OCI-LY7 (cell line): ENCODE measurements around the gene PDSS1. TPM values are rescaled to one million over a fixed set of nuclear protein-coding genes. Genes with fewer than 3 reads are reported as not detected.

Experiments used
- BruUV-seq: library from RNA; stranded (reverse); fragments of 400-500 nt; replicated peaks from 2 replicates; lab custom pipeline; 2021; lab: Mats Ljungman, UMichigan
- CTCF ChIA-PET: fragments of 300-600 bp; sonication (Branson Sonifier 250); formaldehyde crosslinking; loops from one replicate; lab custom pipeline; 2022; ENCODE audit warnings: antibody characterized with exemption; ENCODE audit not compliant: unreplicated experiment; lab: Charles Lee
- POLR2A ChIA-PET: fragments of 300-600 bp; sonication (Branson Sonifier 250); formaldehyde crosslinking; loops from one replicate; lab custom pipeline; 2022; ENCODE audit warnings: antibody characterized with exemption; lab: Charles Lee
- DNase-seq: peaks from one replicate; pipeline ENCODE4 v3.0.0-alpha.2; 2015; ENCODE audit warnings: low spot score
- H2AFZ ChIP-seq: fragments of 200-600 bp; sonication (generic), shearing (Covaris generic); 2 replicates; pipeline ENCODE4 v1.6.1; 2014; ENCODE audit warnings: mild to moderate bottlenecking, antibody characterized with exemption, low read length, moderate library complexity
- H3K27ac ChIP-seq: fragments of 200-600 bp; sonication (generic); 2 replicates; pipeline ENCODE4 v1.5.1; 2014; ENCODE audit warnings: mixed run types, low read depth, mild to moderate bottlenecking, moderate library complexity, low read length, inconsistent platforms; ENCODE audit not compliant: poor library complexity, severe bottlenecking
- H3K36me3 ChIP-seq: fragments of 200-600 bp; sonication (generic); 2 replicates; pipeline ENCODE4 v1.6.1; 2014; ENCODE audit warnings: mild to moderate bottlenecking, antibody characterized with exemption, low read length, moderate library complexity, mixed read lengths; ENCODE audit not compliant: insufficient read depth
- H3K4me1 ChIP-seq: fragments of 200-600 bp; sonication (generic); 2 replicates; pipeline ENCODE4 v1.5.1; 2014; ENCODE audit warnings: mild to moderate bottlenecking, low read length; ENCODE audit not compliant: insufficient read depth, poor library complexity, severe bottlenecking
- H3K4me2 ChIP-seq: fragments of 200-600 bp; sonication (generic); 2 replicates; pipeline ENCODE4 v1.6.1; 2014; ENCODE audit warnings: mild to moderate bottlenecking, low read length
- H3K4me3 ChIP-seq: fragments of 200-600 bp; sonication (generic); 2 replicates; pipeline ENCODE4 v1.5.1; 2014; ENCODE audit warnings: mild to moderate bottlenecking, low read depth, low read length; ENCODE audit not compliant: poor library complexity, severe bottlenecking
- H3K79me2 ChIP-seq: fragments of 200-600 bp; sonication (generic); 2 replicates; pipeline ENCODE4 v1.6.1; 2016; ENCODE audit warnings: low read depth, mild to moderate bottlenecking, low read length, moderate library complexity, mixed read lengths; ENCODE audit not compliant: insufficient read depth
- H3K9me2 ChIP-seq: fragments of 200-600 bp; sonication (generic); 2 replicates; pipeline ENCODE4 v1.6.1; 2016; ENCODE audit warnings: mild to moderate bottlenecking, low read length, mixed read lengths; ENCODE audit not compliant: insufficient read depth
- H3K9me3 ChIP-seq: fragments of 200-600 bp; sonication (generic); 2 replicates; pipeline ENCODE4 v1.6.1; 2014; ENCODE audit warnings: mild to moderate bottlenecking, mixed run types, low read length, mixed read lengths
- H4K20me1 ChIP-seq: fragments of 200-600 bp; sonication (generic); 2 replicates; pipeline ENCODE4 v1.6.1; 2014; ENCODE audit warnings: mild to moderate bottlenecking, antibody characterized with exemption, low read length, moderate library complexity, mixed read lengths; ENCODE audit not compliant: insufficient read depth
- CTCF ChIP-seq: fragments of 200-600 bp; sonication (generic); conservative IDR thresholded peaks from 2 replicates; pipeline ENCODE4 v1.5.1; 2014; ENCODE audit warnings: mild to moderate bottlenecking, antibody characterized with exemption, low read length, moderate library complexity, mixed read lengths
- EZH2phosphoT487 ChIP-seq: fragments of 200-600 bp; sonication (generic); IDR thresholded peaks from 2 replicates; pipeline ENCODE4 v1.6.1; 2018; ENCODE audit warnings: low read depth, borderline replicate concordance, mild to moderate bottlenecking, mixed run types, antibody characterized with exemption, low read length, moderate library complexity, mixed read lengths
- intact Hi-C: fragments of 100-400 bp; cut with micrococcal nuclease; formaldehyde crosslinking; loops from one replicate; pipeline ENCODE4 v1.10.0; 2022; ENCODE audit not compliant: unreplicated experiment
- total RNA-seq, 2 experiments: library from RNA; depleted of rRNA in 1 of 2; stranded (reverse); fragments of >200 nt in 1 of 2; shearing (Covaris generic) in 1 of 2; gene quantifications; 2 replicates each; pipeline ENCODE4 v1.2.3, GENCODE V29; 2014 to 2022

Gene PDSS1
- total RNA-seq, 2 experiments from 2014 or later: 16.9 to 20.4 TPM

DNA sequence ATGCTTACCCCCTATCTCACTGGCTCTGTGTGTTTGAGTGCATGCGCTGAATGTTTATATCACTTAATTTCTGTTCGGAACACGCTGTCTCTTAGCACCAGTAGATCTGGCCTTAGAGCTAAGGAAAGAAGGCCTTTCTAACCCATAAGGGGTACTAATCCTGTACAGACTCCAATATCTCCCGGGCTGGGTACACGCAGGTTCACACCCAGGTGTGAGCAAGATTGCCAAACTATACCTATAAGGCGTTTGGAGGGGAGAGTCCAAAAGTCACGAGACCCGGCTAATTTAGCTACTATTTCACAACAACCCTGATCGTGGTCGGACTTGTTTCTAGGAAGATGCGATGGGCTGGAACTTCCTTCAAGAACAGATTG, 727 bp upstream of the PDSS1 start:
- H2AFZ ChIP-seq: peak overlapping the region; percentile 94
- DNase-seq: no peak
- peak overlapping the region; percentile 82 for H3K4me2 ChIP-seq
- BruUV-seq: TSS peak; percentile 92
- H3K4me1 ChIP-seq: peaks cover 14% of the 10 kb centered on the region
- peaks cover 23% of the 10 kb centered on the region for H3K36me3 ChIP-seq
- TF ChIP-seq CTCF (no peak), EZH2phosphoT487 (no peak)
- H3K27ac ChIP-seq: peak overlapping the region; percentile 79
- no peaks in the 10 kb centered on the region for H4K20me1 ChIP-seq
- H3K9me3 ChIP-seq: no peaks in the 10 kb centered on the region
- intact Hi-C loops: loop anchor here (1.0 to 10.0 kb wide), 2 partner anchors 361 to 458 kb away; partner anchors contain the start of genes MASTL and YME1L1
- no peaks in the 10 kb centered on the region for H3K9me2 ChIP-seq
- H3K4me3 ChIP-seq: peak overlapping the region; percentile 78
- ChIA-PET POLR2A (interaction anchor here (0.6 to 2.3 kb wide), 8 partner anchors 11 to 325 kb away, joined by 3 to 9 read pairs (median 5); no protein-coding TSS in a partner anchor), CTCF (no interaction called here)
- H3K79me2 ChIP-seq: peaks cover 37% of the 10 kb centered on the region

DNA sequence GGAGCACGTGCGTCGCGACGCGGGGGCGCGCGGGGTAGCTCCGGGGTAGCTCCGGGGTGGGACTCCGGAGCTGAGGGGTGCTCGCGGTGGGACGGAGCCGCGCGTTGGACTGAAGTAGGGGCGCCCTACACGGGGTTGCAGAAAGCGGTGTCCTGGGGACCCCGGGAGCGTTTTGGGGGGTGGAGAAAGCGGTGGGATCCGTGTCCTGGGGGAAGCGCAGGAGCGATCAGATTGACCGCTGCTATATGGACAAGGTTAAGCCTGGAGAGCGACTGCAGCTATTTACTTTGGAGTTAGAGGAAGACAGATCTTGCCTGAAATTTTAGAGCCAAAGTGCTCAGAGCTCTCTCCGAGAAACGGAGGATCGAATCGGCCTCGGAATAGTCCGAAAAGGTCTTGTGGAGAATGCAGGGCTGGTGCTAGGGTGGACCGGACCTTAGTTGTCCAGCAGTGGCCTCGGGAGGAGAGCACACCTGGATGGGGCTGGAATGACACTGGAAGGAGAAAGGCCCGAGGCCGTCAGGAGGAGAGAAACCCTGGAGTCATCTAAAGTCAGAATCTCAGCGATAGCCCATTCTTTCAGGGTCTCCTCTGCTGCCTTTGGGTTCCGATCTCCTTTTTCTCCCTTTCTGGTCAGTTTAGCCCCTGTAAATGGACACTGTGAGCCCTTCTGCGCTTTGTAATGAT, 564 bp downstream of the PDSS1 start:
- TF ChIP-seq CTCF: no peak
- TF ChIP-seq EZH2phosphoT487: no peak
- TSS peak; percentile 40 for BruUV-seq

More for the DNA sequence above, 564 bp downstream of the PDSS1 start:
- Histone ChIP-seq H3K4me1 (peaks cover 14% of the 10 kb centered on the region), H3K9me2 (no peaks in the 10 kb centered on the region), H4K20me1 (no peaks in the 10 kb centered on the region), H2AFZ (peak overlapping the region; percentile 94), H3K4me3 (peak overlapping the region; percentile 78), H3K27ac (peak overlapping the region; percentile 79), H3K79me2 (peaks cover 50% of the 10 kb centered on the region), H3K36me3 (peaks cover 36% of the 10 kb centered on the region), H3K4me2 (peak overlapping the region; percentile 82), H3K9me3 (no peaks in the 10 kb centered on the region)
- peak; percentile 21 for DNase-seq
- ChIA-PET POLR2A (interaction anchor here (0.6 to 2.3 kb wide), 8 partner anchors 12 to 539 kb away, joined by 3 to 9 read pairs (median 4); no protein-coding TSS in a partner anchor), CTCF (no interaction called here)
- intact Hi-C loops: loop anchor here (1.0 to 10.0 kb wide), 2 partner anchors 363 to 457 kb away; partner anchors contain the start of genes MASTL and YME1L1
